Measurements from ENCODE around the gene MSI2.

The MSI2 gene

DNA sequence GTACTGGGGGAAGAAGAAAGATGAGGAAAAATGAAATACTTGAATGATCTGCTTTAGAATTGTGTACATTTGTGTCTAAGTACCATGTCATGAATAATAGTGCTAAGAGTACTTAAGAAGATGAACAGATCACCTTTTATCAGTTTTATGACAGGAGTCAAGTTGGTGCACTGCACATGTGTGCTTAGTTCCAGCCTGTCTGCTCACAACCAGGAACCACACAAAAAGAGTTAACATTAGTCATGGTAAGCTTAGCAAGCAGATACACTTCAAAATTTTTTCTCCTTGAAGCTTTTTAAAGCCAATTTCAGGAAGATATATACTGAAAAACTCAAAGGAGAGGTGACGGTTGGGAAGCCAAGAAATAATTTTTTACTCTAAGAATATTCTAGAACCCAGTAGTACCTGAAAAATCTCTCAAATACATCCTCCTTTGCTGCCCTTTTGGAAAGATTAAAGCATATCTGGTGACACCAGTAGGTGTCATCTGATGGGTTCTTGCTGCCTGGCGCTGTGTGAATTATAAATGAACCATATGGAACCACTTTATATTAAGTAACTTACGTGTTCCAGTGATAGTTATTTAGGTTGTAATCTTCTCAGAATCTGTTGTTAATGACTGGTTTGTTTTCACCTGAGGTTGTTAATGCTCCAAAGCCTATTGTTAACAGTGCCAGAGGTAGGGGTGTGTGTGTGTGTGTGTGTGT, 93.4 kb downstream of the MSI2 start:
- DNase-seq = no peak

DNA sequence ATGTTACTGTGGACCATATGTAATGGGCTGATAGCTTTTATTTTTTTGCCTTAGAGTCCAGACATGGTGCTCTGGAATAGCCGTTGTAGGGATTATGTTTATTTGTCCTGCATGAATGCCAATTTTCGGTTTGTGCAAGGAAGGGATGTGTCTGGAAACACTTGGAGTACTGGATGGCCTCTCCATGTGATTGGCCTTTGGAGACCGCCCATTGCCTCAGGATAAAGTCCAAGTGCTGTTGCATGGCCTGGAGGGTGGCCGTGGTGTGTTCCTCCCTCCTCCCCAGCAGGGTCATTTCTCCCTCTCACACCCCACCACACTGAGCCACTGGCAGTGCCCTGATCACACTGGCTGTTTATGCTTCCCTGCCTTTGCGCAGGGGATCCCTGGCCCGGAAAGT, 93.9 kb downstream of the MSI2 start:
- no peak for DNase-seq

DNA sequence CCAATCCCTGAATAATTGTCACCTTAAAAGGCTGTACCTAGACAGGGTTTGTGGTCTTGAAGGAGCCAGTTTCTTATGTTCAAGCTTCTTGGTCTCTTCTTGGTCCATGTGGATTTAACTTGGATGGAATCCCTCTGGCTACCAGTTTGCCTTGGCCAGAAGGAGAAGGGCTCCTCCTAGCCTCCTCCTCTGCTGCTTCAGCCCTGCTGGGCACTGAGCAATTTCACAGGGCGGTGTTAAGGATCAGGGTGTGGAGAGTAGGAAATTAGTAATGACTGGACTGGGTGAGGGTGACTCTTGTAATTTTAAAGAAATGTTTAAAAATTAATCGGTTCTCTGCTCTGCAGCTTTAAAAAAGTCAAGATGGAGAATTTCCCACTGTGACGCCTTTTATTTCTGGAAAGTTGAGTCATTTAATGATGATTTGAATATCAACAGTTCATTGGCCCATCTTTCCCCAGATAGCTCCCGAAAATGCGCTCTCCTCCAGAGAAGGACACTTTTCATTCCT, 96.4 kb downstream of the MSI2 start:
- no peak for DNase-seq

DNA sequence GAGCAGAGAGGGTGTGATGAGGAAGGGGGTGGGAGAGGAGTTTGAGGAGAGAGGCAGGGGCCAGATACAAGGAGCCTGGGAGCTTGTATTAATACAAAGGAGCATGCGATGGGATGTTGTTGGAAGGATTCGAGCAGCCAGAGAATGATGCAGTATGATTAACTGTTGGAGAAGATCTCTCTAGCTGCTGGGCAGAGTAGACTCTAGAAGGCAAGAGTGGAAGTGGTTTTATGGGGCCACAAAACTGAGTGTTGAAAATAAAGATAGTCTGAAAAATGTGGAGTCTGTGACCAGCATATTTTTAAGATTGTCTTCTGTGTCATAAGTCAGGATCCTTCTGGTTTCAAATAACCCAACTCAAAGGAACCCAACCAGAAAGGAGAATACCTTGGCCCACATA, 98.3 kb downstream of the MSI2 start:
- DNase-seq = no peak

DNA sequence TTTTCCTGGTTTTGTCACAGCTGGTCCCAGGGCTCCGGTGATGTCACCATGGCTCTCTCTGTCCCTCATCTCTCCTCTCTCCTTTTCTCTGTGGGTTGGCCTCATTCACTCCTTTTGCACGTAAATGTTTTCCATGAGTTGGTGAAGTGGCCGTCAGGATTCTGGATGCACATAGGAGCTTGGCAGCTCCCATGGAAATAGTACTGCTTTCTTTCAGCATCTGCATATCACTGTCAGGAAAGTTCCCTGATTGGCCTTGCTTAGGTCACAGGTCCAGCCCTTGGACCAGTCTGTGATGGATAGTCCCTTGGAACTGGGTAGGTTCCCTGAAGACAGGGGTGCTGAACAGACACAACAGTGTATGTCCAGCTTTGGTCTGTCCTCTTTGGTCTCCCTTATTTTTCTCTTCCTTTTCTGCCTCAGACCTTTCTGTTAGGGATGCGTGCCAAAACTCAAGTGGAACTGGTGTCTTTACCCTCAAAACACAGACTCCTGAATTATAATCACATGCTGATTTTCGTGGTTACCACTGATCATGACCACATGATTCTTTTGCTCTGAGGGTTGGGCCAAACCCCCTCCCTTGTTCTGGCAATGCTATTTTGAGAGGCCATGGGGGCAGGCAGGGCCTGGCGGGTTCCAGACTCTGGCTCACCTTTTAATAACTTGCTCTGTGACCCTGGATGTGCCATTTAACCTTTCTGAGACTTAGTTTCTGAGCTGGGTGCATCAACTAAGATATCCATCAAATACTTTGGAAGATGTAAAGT, 99.0 kb downstream of the MSI2 start:
- DNase-seq = no peak

DNA sequence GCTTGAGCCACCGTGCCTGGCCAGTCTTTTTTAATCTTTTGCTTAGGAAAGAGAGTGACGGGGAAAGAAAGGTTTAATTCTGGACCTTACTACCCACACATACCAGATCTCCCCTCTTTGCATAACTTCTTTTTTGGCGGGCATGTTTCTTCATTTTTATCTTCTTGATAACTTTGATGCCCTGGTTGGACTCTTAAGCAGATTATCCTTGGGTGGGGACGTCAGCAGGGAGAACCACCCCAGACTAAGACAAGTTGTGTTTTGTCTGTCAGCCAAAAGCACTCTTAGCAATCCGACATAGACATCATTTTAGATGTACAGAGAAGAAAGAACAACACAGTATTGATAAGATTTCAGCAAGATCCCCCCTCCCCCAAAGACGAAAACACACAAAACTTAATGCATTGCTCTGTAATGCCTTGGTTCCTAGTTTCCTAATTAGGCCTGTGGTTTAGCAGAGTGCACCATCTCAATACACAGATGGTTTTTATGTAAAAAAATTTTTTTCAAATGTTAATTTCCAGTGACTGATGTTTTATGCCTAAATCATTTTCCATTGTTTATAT, 99.9 kb downstream of the MSI2 start:
- DNase-seq = no peak

DNA sequence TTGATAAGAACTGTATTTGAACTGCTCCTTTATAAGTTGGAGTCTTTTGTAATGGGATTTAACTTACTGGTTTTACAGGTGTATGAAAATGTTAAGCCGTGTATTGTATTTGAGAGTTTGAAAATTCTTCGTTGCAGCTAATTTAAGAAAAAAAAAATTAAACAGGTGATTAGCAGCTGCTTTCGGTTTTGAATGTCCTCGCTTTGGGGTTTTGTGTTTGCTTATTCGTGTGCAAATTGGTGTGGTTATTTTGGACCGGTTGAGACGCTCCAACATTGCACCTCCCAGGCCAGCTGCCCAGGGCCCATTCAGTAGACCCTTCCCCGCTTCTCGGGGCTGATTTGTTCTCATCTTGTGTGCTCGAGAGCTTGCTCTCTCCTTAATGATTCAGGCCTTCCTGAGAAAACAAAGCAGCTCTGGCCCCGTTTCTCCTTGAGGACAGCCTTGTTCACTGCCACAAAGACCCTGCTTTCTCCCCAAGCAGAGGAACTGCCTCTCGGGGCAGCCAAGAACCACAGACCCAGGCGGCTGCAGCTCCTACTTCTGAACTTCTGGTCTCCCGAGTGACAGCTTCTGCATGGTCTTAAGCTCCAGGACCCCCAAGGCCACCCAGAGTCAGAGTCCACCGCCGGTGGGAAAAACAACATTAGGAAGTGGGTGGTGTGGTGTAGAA, 100.5 kb downstream of the MSI2 start:
- DNase-seq = no peak

DNA sequence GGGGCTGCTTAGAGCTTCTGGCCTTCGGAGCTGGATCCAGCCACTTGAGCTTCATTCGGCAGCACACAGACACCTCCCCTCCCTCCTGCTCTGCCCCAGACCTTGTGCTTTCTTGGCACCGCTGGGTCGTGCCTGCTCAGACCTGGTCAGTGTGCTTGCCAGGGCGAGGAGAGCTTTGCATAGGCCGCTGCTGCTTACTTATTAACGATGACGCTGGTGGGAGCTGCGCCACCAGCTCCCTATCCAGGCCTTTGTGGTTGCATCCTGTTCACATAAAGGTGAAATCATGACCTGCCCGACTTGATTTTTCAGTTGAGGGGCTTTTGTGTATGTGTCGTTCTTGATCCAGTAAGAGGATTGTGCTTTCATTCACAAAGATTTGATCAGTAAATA, 101.1 kb downstream of the MSI2 start:
- no peak for DNase-seq

DNA sequence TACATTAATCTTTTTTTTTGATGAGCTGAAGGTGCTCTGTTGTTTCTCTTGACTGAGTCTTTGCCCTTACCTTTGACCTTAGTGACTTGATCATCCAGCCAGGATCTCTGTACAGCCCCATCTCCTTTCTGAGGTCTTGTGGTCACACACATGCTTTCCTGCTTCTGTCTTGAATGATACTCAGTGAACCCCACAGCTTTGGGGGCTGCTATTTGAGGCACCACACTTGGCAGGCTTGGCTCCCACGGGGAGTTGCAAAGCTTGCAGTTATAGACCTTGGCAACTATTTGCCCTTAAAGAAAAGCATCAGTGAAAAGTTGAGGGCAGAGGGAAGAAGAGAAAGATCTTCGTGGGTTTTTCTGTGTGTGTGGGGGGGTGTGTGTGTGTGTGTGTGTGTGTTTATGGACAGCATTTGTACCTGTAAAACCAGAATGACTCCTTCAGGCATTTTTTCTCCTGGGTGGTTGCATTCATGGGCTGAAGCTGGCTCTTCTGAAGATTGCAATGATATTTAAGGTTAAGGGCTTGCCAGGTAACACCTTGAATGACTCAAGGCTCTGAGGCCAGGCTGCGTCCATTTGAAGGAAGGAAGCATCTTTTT, 101.6 kb downstream of the MSI2 start:
- no peak for DNase-seq

DNA sequence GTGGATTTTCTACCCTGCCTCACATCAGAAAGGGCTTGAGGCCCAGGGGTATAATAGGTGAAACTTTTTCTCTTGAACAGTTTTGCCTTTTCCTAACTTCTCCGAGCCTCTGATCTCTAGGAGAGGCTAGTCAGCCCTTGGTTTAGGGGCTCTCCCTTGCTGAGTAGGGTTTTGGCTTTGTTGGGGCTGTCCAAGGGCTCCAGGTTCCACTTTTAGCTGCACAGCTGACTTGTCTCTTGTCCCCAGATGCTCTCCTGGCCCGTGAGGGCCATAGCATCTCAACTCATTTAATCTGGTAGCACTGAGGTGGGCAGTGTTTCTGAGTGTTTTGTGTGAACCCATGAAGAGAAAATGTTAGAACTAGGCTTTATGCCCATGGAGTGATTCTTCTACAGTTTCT, 103.9 kb downstream of the MSI2 start:
- DNase-seq = no peak

DNA sequence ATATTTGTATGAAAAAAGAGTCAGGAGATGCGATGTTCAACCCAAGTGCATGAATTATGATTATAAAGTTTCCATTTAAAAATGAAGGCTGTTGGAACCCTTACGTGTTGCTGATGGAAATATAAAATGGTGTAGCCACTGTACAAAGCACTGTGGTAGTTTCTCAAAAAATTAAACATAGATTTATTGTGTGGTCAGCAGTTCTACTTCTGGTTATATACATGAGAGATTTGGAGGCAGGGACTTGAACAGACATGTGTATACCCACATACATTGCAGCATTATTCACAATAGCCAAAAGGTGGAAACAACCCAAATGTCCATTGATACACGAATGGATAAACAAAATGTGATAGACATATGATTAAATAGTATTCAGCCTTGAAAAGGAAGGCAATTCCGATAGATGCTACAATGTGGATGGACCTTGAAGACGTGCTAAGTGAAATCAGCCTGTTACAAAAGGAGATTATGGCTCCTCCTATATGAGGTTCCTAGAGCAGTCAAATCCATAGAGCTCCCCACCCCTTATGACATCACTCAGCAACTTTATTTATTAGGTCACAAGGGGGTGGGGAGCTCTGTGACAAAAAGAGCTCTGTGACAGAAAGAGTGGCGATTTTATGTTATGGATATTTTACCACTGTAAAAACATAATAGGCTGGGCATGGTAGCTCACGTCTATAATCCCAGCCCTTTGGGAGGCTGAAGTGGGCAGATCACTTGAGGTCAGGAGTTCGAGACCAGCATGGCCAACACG, 106.7 kb downstream of the MSI2 start:
- DNase-seq = no peak

DNA sequence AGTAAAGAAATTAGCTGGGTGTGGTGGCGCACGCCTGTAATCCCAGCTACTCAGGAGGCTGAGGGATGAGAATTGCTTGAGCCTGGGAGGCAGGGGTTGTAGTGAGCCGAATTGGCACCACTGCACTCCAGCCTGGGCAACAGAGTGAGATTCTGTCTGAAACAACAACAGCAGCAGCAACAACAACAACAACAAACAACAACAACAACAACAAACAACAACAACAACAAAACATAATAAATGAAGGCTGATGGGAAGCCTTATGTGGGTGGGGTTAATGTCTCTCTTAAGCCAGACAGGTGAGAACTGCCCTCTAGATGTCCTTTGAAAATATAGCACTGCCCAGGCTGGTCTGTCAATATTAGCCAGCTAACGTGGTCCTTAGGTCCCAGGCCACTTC, 107.3 kb downstream of the MSI2 start:
- no peak for DNase-seq

DNA sequence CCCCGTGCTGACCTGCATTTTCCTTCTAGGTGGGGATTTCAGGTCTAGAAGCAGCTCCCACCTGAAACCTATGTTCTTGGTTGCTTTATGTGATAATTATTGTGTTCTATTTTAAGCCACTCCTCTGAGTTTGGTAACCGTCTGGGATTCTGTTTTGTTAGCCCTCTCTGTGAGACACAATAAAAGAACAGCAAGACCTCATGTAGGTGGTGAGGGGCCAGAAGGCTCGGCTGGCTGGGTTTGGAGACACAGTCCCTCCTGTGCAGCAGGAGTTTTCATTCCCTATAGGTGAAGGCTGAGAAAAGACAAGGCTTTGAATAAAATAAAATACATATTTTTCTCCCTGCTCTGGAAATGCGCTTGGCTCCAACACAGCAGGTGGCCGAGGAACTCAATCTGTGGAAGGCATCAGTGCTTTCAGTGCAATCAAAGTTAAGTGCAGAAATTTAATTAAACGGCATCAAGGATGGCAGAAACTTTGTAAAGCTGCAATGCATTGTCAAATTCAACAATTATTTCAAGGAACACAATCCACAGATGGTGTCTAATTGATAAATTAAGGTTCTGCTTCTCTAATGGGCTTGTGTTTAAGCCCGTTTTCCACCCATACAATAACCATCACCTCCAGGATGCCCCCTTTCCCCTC, 107.8 kb downstream of the MSI2 start:
- no peak for DNase-seq

DNA sequence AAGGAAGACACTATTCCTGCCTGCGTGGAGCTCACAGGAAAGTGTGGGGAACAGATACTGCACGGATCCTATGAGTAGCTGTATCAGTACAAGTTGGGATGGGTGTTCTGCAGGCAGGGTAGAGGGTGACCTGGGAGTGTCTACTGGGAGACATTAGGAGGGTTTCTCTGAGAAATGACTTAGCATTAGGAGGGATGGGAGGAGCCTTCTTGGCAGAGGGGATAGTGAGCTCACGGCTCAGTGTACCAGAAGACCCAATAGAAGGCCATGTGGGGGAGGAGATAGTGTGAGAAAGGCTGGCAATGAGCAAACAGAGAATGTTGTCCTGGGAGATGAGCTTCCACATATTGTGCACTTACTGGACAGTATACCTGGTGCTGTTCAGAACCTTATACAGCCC, 109.1 kb downstream of the MSI2 start:
- DNase-seq = no peak

DNA sequence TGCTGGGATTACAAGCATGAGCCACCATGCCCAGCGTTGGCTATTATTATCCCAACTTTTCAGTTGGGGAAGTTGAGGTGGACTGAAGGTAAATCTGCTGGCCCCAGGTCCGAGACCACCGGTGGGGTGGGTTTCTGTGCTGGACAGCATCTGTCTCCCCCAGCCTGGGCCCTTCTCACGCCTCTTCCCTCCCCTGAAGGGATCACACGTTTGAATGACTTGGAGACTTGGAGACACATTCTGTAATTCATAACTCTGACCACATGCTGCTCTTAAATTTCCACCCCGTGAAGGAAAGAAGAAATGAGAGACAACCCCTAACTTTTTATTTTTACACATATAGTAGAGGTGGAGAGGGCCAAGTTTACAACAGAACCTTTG, 109.8 kb downstream of the MSI2 start:
- DNase-seq = no peak

DNA sequence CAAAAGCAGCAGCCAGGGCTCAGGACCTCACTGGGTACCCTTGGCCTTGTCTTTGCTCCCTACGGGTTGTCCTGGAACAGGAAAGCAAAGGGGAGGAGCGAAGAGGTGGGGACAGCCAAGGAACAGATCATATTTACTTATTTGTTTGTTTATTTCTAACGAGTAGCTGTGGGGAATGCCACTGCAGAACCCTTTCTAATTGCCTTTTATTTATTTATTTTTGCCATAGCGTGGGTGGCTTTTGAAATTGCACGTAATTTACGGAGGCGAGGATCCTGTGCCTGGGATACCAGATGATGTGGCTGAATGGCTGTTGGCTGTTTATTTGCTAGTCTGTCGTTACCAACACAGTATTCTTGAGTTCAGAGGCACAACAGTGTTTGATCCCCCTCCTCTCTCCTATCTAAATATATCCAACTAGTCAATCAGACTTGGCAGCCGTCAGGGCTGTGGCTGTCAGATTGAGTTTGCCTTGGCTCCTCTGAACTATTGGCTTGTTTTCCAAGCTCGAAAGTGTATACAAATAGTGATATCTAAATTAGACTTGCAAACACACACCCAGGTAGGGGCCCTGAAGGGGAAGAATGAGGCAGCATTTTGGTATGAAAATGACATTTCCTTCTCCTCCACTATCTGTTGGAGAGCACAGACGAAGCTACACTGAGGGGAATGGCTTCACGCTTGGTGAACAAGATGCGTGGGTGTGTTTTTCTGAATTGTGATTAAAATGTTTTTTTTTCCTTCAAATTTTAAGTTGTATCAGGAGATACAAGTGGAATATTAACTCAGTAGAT, 110.4 kb downstream of the MSI2 start:
- DNase-seq = peak; percentile 22

DNA sequence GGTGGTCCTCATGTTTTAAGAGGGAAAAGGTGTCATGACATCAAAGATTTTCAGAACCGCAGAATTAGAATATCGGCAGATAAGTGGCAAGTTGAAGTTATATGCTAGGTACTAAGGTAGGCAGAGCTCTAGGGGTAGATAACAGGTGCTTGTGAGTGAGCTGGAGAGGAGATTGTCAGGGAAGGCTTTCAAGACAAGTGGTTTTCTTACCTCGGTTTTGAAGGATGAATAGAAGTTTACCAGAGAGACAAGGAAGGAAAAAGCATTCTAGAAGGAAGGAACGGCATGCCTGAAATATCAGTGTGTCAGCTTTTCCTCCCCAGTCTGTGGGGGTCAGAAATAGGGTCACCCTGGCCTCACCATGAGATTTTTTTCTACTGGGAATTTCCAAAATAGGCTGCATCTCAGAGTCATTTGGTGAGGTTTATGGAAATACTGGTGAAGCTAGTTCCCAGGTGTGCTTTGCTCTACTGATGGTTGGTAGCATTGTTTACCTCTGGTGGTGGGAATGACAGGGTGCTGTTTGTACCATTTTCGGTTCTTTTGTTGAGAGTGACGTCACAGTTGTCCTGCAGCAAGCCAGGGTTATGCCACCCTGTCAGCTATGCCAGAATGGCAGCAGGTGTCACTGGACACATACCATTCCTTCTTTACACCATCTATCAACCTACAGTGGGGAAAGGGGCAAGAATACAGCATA, 112.5 kb downstream of the MSI2 start:
- no peak for DNase-seq

DNA sequence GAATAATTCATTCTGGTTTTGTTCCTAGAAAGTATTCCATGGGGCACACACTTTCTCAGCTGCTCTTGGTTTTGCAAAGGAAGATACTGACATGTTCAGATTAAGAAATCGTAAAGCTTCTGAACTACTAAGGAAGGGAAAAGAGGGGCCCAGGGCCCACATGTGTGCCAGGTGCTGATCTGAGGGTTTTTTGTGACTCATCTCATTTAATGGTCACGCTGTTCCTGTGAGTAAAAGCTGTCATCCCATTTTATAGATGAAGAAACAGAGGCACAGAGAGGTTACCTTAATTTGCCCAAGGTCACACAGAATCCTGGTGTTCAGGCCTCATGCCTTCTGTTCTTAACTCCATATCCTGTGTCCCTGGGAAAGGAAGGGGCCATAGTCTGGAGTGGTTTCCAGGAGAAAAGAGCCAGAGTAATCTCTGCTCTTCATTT, 113.2 kb downstream of the MSI2 start:
- DNase-seq = no peak

DNA sequence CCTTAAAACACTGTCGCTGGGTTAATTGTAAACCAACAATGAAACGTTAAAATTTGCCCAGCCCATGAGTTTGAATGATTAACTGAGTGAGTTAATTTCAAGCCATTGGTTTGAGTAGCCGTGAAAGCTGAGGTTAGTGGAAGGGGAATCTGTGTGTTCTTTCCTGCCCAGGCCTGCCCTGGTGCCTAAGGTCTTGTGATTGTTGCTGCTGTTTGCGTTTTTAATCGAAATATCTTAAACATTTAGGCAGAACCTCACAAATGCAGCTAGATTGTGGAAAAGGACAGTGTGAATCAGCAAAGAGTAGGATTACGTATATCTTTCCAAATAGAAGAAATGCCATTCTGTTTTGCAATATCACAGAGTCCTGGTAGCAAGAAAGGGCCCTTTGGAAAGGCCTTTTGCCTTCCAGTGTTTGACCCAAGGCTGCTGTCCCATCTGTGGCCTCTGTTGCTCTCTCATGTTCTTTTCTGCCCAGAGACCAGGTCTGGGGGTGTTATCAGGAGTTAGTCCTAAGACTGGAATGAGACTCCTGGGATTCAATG, 113.8 kb downstream of the MSI2 start:
- DNase-seq = no peak

DNA sequence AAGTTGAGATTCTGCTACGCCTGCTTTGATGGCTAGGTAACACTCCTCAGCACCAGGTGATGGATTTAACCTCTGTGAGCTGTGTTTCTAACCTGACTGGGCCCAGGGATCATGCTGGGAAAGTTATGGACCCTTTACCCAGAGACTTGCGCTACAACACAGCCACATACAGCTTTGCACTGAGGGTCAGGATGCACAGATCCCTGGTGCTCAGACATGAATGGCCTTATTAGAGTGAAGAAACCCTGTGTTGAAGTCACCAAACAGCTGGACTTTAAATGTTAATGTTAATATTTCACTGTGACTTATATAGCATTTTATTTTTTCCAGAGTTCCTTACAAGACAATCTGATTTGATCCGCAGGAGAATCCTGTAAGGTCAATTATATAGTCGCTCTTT, 114.3 kb downstream of the MSI2 start:
- DNase-seq = no peak

Data from NCI-H345 (cell line).